Neural progenitor cell (in vitro differentiated cells): ENCODE results near the gene HMOX1. TPM values are rescaled to one million over a fixed set of nuclear protein-coding genes. Genes with fewer than 3 reads are reported as not detected.
A peak's percentile ranks its signal among the peaks of the same experiment; 100 is the strongest.

ENCODE experiments used
- DNase-seq: peaks from one replicate; pipeline ENCODE4 v3.0.0-alpha.2; 2016; ENCODE audit warnings: low spot score
- H2AFZ ChIP-seq: fragments of 200-600 bp; sonication (generic); replicated peaks from 2 replicates; pipeline ENCODE4 v1.6.1; 2016; ENCODE audit warnings: antibody characterized with exemption
- H3F3A ChIP-seq: fragments of 200-600 bp; sonication (generic); 2 replicates; pipeline ENCODE4 v1.6.1; 2016; ENCODE audit warnings: antibody characterized with exemption, low read depth
- H3K27ac ChIP-seq: fragments of 200-600 bp; sonication (generic); 2 replicates; pipeline ENCODE4 v1.5.1; 2016; ENCODE audit warnings: mild to moderate bottlenecking
- H3K27me3 ChIP-seq: fragments of 200-600 bp; sonication (generic); 2 replicates; pipeline ENCODE4 v1.6.1; 2016; ENCODE audit warnings: mild to moderate bottlenecking, moderate library complexity
- H3K36me3 ChIP-seq: fragments of 200-600 bp; sonication (generic); 2 replicates; pipeline ENCODE4 v1.5.1; 2016
- H3K4me1 ChIP-seq: fragments of 200-600 bp; sonication (generic); 2 replicates; pipeline ENCODE4 v1.6.1; 2016; ENCODE audit warnings: mixed run types
- H3K4me2 ChIP-seq: fragments of 200-600 bp; sonication (generic); 2 replicates; pipeline ENCODE4 v1.6.1; 2016
- H3K4me3 ChIP-seq: fragments of 200-600 bp; sonication (generic); 2 replicates; pipeline ENCODE4 v1.5.1; 2016
- H3K79me2 ChIP-seq: fragments of 200-600 bp; sonication (generic); 2 replicates; pipeline ENCODE4 v1.6.1; 2016; ENCODE audit warnings: low read depth
- H3K9ac ChIP-seq: fragments of 200-600 bp; sonication (generic); 2 replicates; pipeline ENCODE4 v1.6.1; 2016
- H3K9me3 ChIP-seq: fragments of 200-600 bp; sonication (generic); 2 replicates; pipeline ENCODE4 v1.5.1; 2016; ENCODE audit warnings: low read depth
- H4K20me1 ChIP-seq: fragments of 200-600 bp; sonication (generic); 2 replicates; pipeline ENCODE4 v1.6.1; 2016; ENCODE audit warnings: low read depth
- H3K27ac Mint-ChIP-seq: 3 replicates; pipeline ENCODE4 v1.8.0; 2021; ENCODE audit warnings: mixed read lengths
- H3K27me3 Mint-ChIP-seq: 2 replicates; pipeline ENCODE4 v1.8.0; 2022; ENCODE audit warnings: low read depth, mild to moderate bottlenecking, inconsistent platforms, moderate library complexity, mixed read lengths; ENCODE audit not compliant: insufficient read depth
- H3K36me3 Mint-ChIP-seq: 3 replicates; pipeline ENCODE4 v1.8.0; 2021; ENCODE audit warnings: mixed read lengths
- H3K4me1 Mint-ChIP-seq: 3 replicates; pipeline ENCODE4 v1.8.0; 2021; ENCODE audit warnings: mixed read lengths
- H3K4me3 Mint-ChIP-seq: 3 replicates; pipeline ENCODE4 v1.8.0; 2021; ENCODE audit warnings: mild to moderate bottlenecking, moderate library complexity, mixed read lengths
- H3K9me3 Mint-ChIP-seq: 3 replicates; pipeline ENCODE4 v1.8.0; 2020; ENCODE audit warnings: mixed read lengths
- EZH2 ChIP-seq: fragments of 200-600 bp; sonication (generic); IDR thresholded peaks from 2 replicates; pipeline ENCODE4 v1.6.1; 2017; ENCODE audit warnings: antibody characterized with exemption, mild to moderate bottlenecking, moderate library complexity
- EZH2phosphoT487 ChIP-seq: fragments of 200-600 bp; sonication (generic); IDR thresholded peaks from 2 replicates; pipeline ENCODE4 v1.6.1; 2017; ENCODE audit warnings: antibody characterized with exemption
- total RNA-seq: library from RNA; depleted of rRNA; stranded (reverse); fragments of >200 nt; gene quantifications from 2 replicates; pipeline ENCODE4 v1.2.3, GENCODE V29; 2015; ENCODE audit warnings: low replicate concordance
- TF ChIP-seq, protein P1 (sequence below): fragments of 200-600 bp; sonication (generic); IDR thresholded peaks from 2 replicates; pipeline ENCODE4 v1.5.1; 2017; ENCODE audit warnings: antibody characterized with exemption, mild to moderate bottlenecking

The HMOX1 gene
- total RNA-seq, 1 donor from 2014 or later: 2.4 TPM

DNA sequence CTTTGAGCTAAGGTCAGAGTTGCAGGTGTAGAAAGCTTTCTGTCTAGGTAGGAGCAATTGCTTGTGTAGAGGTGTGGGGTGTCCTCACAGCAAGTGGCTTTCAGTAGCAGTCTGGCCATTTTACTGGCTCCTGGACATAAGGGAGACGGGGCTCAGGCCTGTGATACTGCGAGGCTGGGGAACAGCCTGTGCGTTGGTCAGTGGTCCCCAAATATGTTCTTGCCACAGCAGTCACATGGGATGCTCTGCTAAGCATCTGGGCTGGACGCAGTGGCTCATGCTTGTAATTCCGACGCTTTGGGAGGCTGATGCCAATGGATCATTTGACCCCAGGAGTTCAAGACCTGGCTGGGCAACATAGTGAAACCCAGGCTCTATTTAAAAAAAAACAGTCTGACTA, 21.0 kb downstream of the HMOX1 start:
- H3K4me3 Mint-ChIP-seq: peak overlapping the region; percentile 99
- H3K4me1 ChIP-seq: peaks cover 24% of the 10 kb centered on the region
- no peak overlapping the region for H3K27ac ChIP-seq
- no peak for DNase-seq
- peak overlapping the region; percentile 88 for H3K4me2 ChIP-seq
- peaks cover 9% of the 10 kb centered on the region for H3K36me3 ChIP-seq
- TF ChIP-seq EZH2phosphoT487: no peak
- TF ChIP-seq, protein P1, sequence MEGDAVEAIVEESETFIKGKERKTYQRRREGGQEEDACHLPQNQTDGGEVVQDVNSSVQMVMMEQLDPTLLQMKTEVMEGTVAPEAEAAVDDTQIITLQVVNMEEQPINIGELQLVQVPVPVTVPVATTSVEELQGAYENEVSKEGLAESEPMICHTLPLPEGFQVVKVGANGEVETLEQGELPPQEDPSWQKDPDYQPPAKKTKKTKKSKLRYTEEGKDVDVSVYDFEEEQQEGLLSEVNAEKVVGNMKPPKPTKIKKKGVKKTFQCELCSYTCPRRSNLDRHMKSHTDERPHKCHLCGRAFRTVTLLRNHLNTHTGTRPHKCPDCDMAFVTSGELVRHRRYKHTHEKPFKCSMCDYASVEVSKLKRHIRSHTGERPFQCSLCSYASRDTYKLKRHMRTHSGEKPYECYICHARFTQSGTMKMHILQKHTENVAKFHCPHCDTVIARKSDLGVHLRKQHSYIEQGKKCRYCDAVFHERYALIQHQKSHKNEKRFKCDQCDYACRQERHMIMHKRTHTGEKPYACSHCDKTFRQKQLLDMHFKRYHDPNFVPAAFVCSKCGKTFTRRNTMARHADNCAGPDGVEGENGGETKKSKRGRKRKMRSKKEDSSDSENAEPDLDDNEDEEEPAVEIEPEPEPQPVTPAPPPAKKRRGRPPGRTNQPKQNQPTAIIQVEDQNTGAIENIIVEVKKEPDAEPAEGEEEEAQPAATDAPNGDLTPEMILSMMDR: no peak
- peak overlapping the region; percentile 17 for H3K27ac Mint-ChIP-seq
- peak overlapping the region; percentile 66 for H3K4me3 ChIP-seq
- H3K36me3 Mint-ChIP-seq: peaks cover 28% of the 10 kb centered on the region
- H3K27me3 ChIP-seq: no peaks in the 10 kb centered on the region
- H4K20me1 ChIP-seq: peaks cover 18% of the 10 kb centered on the region
- no peaks in the 10 kb centered on the region for H3K27me3 Mint-ChIP-seq
- H3K9me3 Mint-ChIP-seq: no peaks in the 10 kb centered on the region
- no peaks in the 10 kb centered on the region for H3K9me3 ChIP-seq
- peak overlapping the region; percentile 54 for H3K9ac ChIP-seq
- H2AFZ ChIP-seq: no peak overlapping the region
- H3F3A ChIP-seq: peaks cover 2% of the 10 kb centered on the region
- peaks cover 55% of the 10 kb centered on the region for H3K79me2 ChIP-seq
- H3K4me1 Mint-ChIP-seq: peaks cover 37% of the 10 kb centered on the region

DNA sequence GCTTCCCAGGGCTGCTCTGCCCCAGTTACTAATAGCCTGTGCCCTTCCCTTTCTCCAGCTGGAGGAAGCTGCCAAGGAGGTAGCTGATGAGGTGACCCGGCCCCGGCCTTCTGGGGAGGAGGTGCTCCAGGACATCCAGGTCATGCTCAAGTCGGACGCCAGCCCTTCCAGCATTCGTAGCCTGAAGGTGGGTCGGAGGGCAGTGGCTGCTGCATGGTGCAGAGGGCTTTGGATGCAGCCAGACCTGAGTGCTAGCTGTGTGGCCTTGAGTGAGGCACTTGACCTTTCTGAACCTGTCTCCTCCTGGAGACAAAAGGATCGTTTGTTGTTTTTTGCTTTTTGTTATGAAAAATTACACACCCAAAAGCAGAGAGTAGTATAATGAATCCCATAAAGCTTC, 22.5 kb downstream of the HMOX1 start:
- peaks cover 9% of the 10 kb centered on the region for H3K36me3 ChIP-seq
- H3K4me1 ChIP-seq: peaks cover 24% of the 10 kb centered on the region
- Mint-ChIP-seq H3K27ac (no peak overlapping the region), H3K36me3 (peaks cover 35% of the 10 kb centered on the region), H3K4me3 (no peak overlapping the region), H3K4me1 (peaks cover 28% of the 10 kb centered on the region), H3K9me3 (no peaks in the 10 kb centered on the region), H3K27me3 (no peaks in the 10 kb centered on the region)
- H3F3A ChIP-seq: no peaks in the 10 kb centered on the region
- H3K9me3 ChIP-seq: no peaks in the 10 kb centered on the region
- H3K27me3 ChIP-seq: no peaks in the 10 kb centered on the region
- no peak overlapping the region for H3K27ac ChIP-seq
- no peak for DNase-seq
- H3K9ac ChIP-seq: no peak overlapping the region
- TF ChIP-seq, protein P1: no peak
- no peak for TF ChIP-seq EZH2
- TF ChIP-seq EZH2phosphoT487: no peak
- peaks cover 55% of the 10 kb centered on the region for H3K79me2 ChIP-seq
- no peak overlapping the region for H2AFZ ChIP-seq
- H3K4me2 ChIP-seq: no peak overlapping the region
- no peak overlapping the region for H3K4me3 ChIP-seq
- peaks cover 21% of the 10 kb centered on the region for H4K20me1 ChIP-seq

DNA sequence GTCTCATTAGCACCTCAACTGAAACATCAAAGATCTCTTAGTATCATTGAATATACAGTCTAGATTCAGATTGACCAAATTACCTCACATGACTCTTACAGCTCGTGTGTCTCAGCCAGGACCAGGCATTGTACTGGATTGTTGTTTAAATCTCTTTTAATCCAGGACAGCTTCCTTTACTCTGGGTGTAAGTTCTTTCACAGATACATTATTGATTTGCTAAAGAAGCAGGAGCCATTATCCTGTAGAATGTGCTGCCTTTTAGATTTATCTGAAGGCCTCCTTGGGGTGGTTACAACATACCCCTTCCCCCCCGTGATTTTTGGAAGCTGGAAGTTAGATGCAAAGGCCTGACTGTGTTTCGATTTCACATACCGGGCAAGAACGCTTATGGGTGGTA, 23.3 kb downstream of the HMOX1 start:
- TF ChIP-seq EZH2 (no peak), EZH2phosphoT487 (no peak)
- TF ChIP-seq, protein P1: no peak
- H3K79me2 ChIP-seq: peaks cover 55% of the 10 kb centered on the region
- peaks cover 9% of the 10 kb centered on the region for H3K36me3 ChIP-seq
- no peaks in the 10 kb centered on the region for H3K27me3 ChIP-seq
- no peak for DNase-seq
- peaks cover 24% of the 10 kb centered on the region for H3K4me1 ChIP-seq
- Mint-ChIP-seq H3K27me3 (no peaks in the 10 kb centered on the region), H3K9me3 (no peaks in the 10 kb centered on the region), H3K36me3 (peaks cover 36% of the 10 kb centered on the region), H3K4me1 (peaks cover 26% of the 10 kb centered on the region), H3K4me3 (no peak overlapping the region), H3K27ac (peak overlapping the region; percentile 35)
- H2AFZ ChIP-seq: no peak overlapping the region
- no peak overlapping the region for H3K27ac ChIP-seq
- H3K4me3 ChIP-seq: no peak overlapping the region
- H4K20me1 ChIP-seq: peaks cover 22% of the 10 kb centered on the region
- H3K4me2 ChIP-seq: no peak overlapping the region
- no peaks in the 10 kb centered on the region for H3K9me3 ChIP-seq
- no peak overlapping the region for H3K9ac ChIP-seq
- no peaks in the 10 kb centered on the region for H3F3A ChIP-seq
